ENCODE results near the gene VAV2.

Gene VAV2

GRCh38 chr9:133806623-133807010 is 185.5 kb downstream of the VAV2 start:
- H3K36me3 Mint-ChIP-seq = peaks cover 6% of the 10 kb centered on the region
- H3K4me3 Mint-ChIP-seq = no peak overlapping the region
- no peaks in the 10 kb centered on the region for H3K9me3 Mint-ChIP-seq
- H3K4me1 Mint-ChIP-seq = no peaks in the 10 kb centered on the region
- ATAC-seq (no peak), DNase-seq (ENCODE audit: low spot score in 2 of 2) (no peak)
- H3K27ac Mint-ChIP-seq = no peak overlapping the region

- no peak overlapping the region for H3K27ac Mint-ChIP-seq
- no peak for DNase-seq (ENCODE audit: low spot score in 2 of 2)
- H3K9me3 Mint-ChIP-seq = no peaks in the 10 kb centered on the region
- H3K4me3 Mint-ChIP-seq = no peak overlapping the region
- H3K4me1 Mint-ChIP-seq = no peaks in the 10 kb centered on the region
- ATAC-seq = no peak
- H3K36me3 Mint-ChIP-seq = peaks cover 7% of the 10 kb centered on the region
These were observed 186.1 kb downstream of the VAV2 start for GRCh38 chr9:133805876-133806622.

- H3K4me3 Mint-ChIP-seq = no peak overlapping the region
- H3K36me3 Mint-ChIP-seq = peaks cover 7% of the 10 kb centered on the region
- ATAC-seq (no peak), DNase-seq (ENCODE audit: low spot score in 2 of 2) (no peak)
- no peaks in the 10 kb centered on the region for H3K4me1 Mint-ChIP-seq
- no peaks in the 10 kb centered on the region for H3K9me3 Mint-ChIP-seq
- H3K27ac Mint-ChIP-seq = no peak overlapping the region
These were observed 187.9 kb downstream of the VAV2 start for GRCh38 chr9:133804199-133804598.

DNA sequence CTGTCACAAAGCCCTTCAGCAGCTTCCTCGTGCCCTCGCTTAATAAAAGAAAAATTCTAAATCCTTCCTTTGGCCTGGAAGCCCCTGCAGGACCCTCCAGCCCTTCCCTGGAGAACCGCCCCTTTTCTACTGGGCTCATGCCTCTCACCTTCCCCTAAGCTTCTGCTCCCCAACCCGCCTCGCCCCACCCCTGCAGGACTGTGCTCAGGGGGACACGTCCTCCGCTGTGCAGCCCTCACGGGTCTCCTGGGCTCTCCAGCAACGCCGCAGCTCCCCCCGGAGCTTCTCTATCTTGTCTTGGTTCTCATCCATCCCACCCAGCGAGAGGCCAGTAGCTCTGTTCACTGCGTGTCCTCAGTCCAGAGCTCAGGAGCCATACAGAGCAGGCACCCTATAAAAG is 188.4 kb downstream of the VAV2 start:
- no peaks in the 10 kb centered on the region for H3K9me3 Mint-ChIP-seq
- peaks cover 7% of the 10 kb centered on the region for H3K36me3 Mint-ChIP-seq
- H3K4me1 Mint-ChIP-seq = no peaks in the 10 kb centered on the region
- no peak overlapping the region for H3K4me3 Mint-ChIP-seq
- H3K27ac Mint-ChIP-seq = no peak overlapping the region
- DNase-seq (ENCODE audit: low spot score in 2 of 2) (no peak), ATAC-seq (no peak)

DNA sequence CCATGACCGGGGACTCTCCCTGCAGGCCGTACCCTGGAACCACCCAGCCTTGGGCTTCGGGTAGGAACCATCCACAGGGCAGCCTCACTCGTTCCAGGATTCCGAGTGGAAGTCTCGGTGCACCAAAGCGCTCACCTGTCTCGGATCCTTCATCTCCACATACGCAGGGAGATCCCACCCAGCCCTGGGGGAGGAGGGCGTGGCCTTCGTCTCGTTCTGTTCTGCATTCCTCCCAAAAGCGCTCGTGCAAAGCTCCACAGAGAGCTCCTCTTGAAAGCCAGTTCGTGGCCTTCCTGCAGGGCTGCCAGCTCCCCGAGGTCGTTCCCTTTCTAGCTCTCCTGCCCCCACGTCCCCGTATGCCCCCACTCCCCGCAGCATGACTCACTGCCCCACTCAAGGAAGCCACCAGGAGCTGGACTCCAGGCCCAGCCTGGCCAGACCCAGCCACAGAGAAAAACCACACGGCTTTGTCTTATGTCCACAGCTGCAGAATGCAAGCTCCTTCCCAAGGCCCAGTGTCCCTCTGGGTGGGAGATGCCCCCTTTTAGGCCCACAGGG is 189.0 kb downstream of the VAV2 start:
- Mint-ChIP-seq H3K4me3 (no peak overlapping the region), H3K9me3 (no peaks in the 10 kb centered on the region), H3K27ac (no peak overlapping the region), H3K4me1 (no peaks in the 10 kb centered on the region), H3K36me3 (peaks cover 7% of the 10 kb centered on the region)
- ATAC-seq = no peak
- no peak for DNase-seq (ENCODE audit: low spot score in 2 of 2)

DNA sequence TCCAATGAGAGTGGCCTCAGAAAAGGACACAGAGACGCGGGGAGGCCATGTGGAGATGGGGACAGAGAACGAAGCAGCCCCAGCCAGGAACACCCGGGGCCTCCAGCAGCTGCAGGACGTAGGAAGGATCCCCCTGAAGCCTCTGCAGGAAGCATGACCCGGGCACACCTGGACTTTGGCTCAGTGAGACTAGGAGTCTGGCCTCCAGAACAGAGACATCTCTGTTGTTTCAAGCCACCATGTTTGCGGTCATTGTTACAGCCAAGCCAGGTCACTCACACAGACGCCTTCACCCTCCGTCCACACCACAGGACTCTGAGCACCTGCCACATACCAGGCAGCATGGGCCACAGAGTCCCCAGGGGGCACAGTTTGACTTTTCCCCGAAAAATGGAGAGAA is 190.4 kb downstream of the VAV2 start:
- Mint-ChIP-seq H3K9me3 (no peaks in the 10 kb centered on the region), H3K36me3 (peaks cover 7% of the 10 kb centered on the region), H3K4me1 (no peaks in the 10 kb centered on the region), H3K4me3 (no peak overlapping the region), H3K27ac (no peak overlapping the region)
- DNase-seq (ENCODE audit: low spot score in 2 of 2) (no peak), ATAC-seq (no peak)

GRCh38 chr9:133800266-133800665 is 191.9 kb downstream of the VAV2 start:
- no peaks in the 10 kb centered on the region for H3K4me1 Mint-ChIP-seq
- no peak overlapping the region for H3K4me3 Mint-ChIP-seq
- no peak overlapping the region for H3K27ac Mint-ChIP-seq
- DNase-seq (ENCODE audit: low spot score in 2 of 2) = no peak
- H3K36me3 Mint-ChIP-seq = peaks cover 7% of the 10 kb centered on the region
- no peaks in the 10 kb centered on the region for H3K9me3 Mint-ChIP-seq
- ATAC-seq = no peak

GRCh38 chr9:133799716-133800115 is 192.4 kb downstream of the VAV2 start:
- DNase-seq (ENCODE audit: low spot score in 2 of 2) (no peak), ATAC-seq (no peak)
- no peaks in the 10 kb centered on the region for H3K9me3 Mint-ChIP-seq
- no peaks in the 10 kb centered on the region for H3K4me1 Mint-ChIP-seq
- no peak overlapping the region for H3K27ac Mint-ChIP-seq
- H3K4me3 Mint-ChIP-seq = no peak overlapping the region
- H3K36me3 Mint-ChIP-seq = peaks cover 7% of the 10 kb centered on the region

GRCh38 chr9:133799106-133799505 is 193.0 kb downstream of the VAV2 start:
- ATAC-seq (no peak), DNase-seq (ENCODE audit: low spot score in 2 of 2) (no peak)
- Mint-ChIP-seq H3K9me3 (no peaks in the 10 kb centered on the region), H3K4me3 (no peak overlapping the region), H3K36me3 (peaks cover 7% of the 10 kb centered on the region), H3K4me1 (no peaks in the 10 kb centered on the region), H3K27ac (no peak overlapping the region)

- H3K27ac Mint-ChIP-seq = no peak overlapping the region
- DNase-seq (ENCODE audit: low spot score in 2 of 2) = no peak
- H3K4me1 Mint-ChIP-seq = no peaks in the 10 kb centered on the region
- H3K36me3 Mint-ChIP-seq = peaks cover 7% of the 10 kb centered on the region
- no peak for ATAC-seq
- no peaks in the 10 kb centered on the region for H3K9me3 Mint-ChIP-seq
- no peak overlapping the region for H3K4me3 Mint-ChIP-seq
These were observed 194.0 kb downstream of the VAV2 start for GRCh38 chr9:133798160-133798559.

- Mint-ChIP-seq H3K4me3 (no peak overlapping the region), H3K4me1 (peaks cover under 1% of the 10 kb centered on the region), H3K27ac (peak overlapping the region; percentile 26), H3K36me3 (peaks cover 7% of the 10 kb centered on the region), H3K9me3 (no peaks in the 10 kb centered on the region)
- DNase-seq (ENCODE audit: low spot score in 2 of 2) = no peak
- ATAC-seq = no peak
These were observed 194.6 kb downstream of the VAV2 start for GRCh38 chr9:133797406-133798105.

DNA sequence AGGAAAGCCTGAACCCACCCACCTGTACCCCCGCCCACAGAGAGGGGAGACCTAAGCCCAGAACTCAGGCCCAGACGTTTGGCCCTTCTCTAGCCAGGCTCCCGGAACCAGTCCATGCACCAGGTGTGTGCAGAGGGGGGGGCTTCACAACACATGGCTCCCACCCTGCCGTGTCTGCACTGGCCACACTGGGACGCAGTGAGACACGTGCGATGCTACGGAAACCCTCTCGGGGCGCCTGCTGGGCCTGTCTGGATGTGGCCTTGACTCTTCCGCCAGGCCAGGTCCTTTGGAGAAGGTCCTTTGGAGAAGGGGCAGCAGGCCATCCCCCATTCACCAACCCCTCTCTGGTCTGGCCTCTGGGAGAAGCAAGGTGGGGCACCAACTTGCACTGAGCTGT is 195.6 kb downstream of the VAV2 start:
- Mint-ChIP-seq H3K4me1 (peaks cover 7% of the 10 kb centered on the region), H3K4me3 (no peak overlapping the region)

DNA sequence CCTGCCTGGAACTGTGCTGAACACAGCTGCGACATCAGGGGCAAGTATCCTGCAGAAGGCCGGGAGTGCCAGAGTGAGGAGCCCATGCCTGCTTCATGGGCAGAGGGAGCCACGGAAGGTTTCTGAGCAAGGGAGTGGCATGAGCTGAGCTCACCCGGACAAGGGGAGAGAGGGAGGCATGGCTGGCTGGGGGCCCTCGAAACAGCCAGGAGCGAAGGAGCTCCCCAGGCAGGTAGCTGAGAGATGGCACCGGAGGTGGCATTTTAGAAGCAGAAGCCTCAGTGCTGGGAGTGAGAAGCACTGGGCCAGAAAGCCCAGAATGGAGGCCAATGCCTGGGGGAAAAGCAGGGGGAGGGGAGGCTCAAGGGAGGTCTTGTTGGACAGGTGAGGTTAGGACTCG is 197.1 kb downstream of the VAV2 start:
- Mint-ChIP-seq H3K4me1 (peaks cover 7% of the 10 kb centered on the region), H3K4me3 (no peak overlapping the region), H3K27ac (peak overlapping the region; percentile 63), H3K9me3 (no peaks in the 10 kb centered on the region), H3K36me3 (no peaks in the 10 kb centered on the region)
- no peak for ATAC-seq
- DNase-seq (ENCODE audit: low spot score in 2 of 2) = no peak

More for the DNA sequence above, 195.6 kb downstream of the VAV2 start:
- Mint-ChIP-seq H3K36me3 (peaks cover 1% of the 10 kb centered on the region), H3K9me3 (no peaks in the 10 kb centered on the region), H3K27ac (no peak overlapping the region)
- DNase-seq (ENCODE audit: low spot score in 2 of 2) (no peak), ATAC-seq (no peak)

- peaks cover 7% of the 10 kb centered on the region for H3K4me1 Mint-ChIP-seq
- no peak for ATAC-seq
- DNase-seq (ENCODE audit: low spot score in 2 of 2) = no peak
- peak overlapping the region; percentile 63 for H3K27ac Mint-ChIP-seq
- no peak overlapping the region for H3K4me3 Mint-ChIP-seq
- no peaks in the 10 kb centered on the region for H3K9me3 Mint-ChIP-seq
- no peaks in the 10 kb centered on the region for H3K36me3 Mint-ChIP-seq
These were observed 197.9 kb downstream of the VAV2 start for GRCh38 chr9:133794016-133794760.

DNA sequence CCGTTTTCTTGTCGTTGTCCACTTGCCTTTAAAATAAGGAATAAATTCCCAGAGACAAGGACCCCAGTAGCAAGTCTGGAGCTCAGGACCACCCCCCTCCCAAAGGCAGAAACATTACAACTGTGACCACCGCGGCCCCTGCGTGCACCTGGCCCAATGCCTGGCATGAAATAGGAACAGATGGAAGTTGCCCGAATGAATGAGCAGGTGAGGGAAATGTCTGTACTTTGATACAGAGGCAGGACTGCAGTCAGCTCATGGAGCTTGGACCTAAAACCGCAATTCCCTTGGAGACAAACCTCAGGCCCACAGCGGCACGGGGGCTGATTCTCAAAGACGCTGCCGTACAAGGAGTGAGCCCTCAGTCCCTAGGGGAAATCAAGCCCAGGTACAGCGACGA is 198.7 kb downstream of the VAV2 start:
- H3K27ac Mint-ChIP-seq = peak overlapping the region; percentile 50
- no peak overlapping the region for H3K4me3 Mint-ChIP-seq
- ATAC-seq (no peak), DNase-seq (ENCODE audit: low spot score in 2 of 2) (no peak)
- no peaks in the 10 kb centered on the region for H3K36me3 Mint-ChIP-seq
- peaks cover 7% of the 10 kb centered on the region for H3K4me1 Mint-ChIP-seq
- H3K9me3 Mint-ChIP-seq = no peaks in the 10 kb centered on the region
